HEK293 (cell line): Measurements from ENCODE around the gene PTPN12.

Source experiments
- CTCF ChIA-PET: fragments of 350-600 bp; formaldehyde crosslinking; extraction: SDS; loops from one replicate; lab custom pipeline; 2021; ENCODE audit warnings: antibody characterized with exemption; lab: Yijun Ruan, JAX
- POLR2A ChIA-PET: fragments of 300-600 bp; formaldehyde crosslinking; extraction: SDS; loops from one replicate; lab custom pipeline; 2020; ENCODE audit warnings: antibody characterized with exemption, inconsistent platforms; lab: Yijun Ruan, JAX
- H3K27ac ChIP-seq: fragments of 200-500 bp; sonication (Bioruptor generic); 2 replicates; pipeline ENCODE4 v1.5.1; 2014; ENCODE audit warnings: low read depth, low read length, control low read depth, inconsistent platforms; ENCODE audit errors: extremely low read depth
- H3K36me3 ChIP-seq, 2 experiments: fragments of 200-500 bp in 1 of 2; sonication (Bioruptor generic) in 1 of 2; 1 replicate in 1 of 2; 2 replicates in 1 of 2; pipeline ENCODE4 v1.5.1; 2014 to 2017; ENCODE audit warnings: inconsistent platforms in 2 of 2, low read length in 2 of 2; ENCODE audit not compliant: control insufficient read depth in 2 of 2, insufficient read depth in 1 of 2
- H3K4me1 ChIP-seq: fragments of 200-500 bp; sonication (Bioruptor generic); 2 replicates; pipeline ENCODE4 v1.5.1; 2014; ENCODE audit warnings: mild to moderate bottlenecking, low read length, inconsistent platforms; ENCODE audit not compliant: control insufficient read depth, insufficient read depth
- H3K4me3 ChIP-seq: 2 replicates; pipeline ENCODE4 v1.5.1; 2011; ENCODE audit warnings: low read depth, mild to moderate bottlenecking, control low read depth, low read length, moderate library complexity
- H3K9me3 ChIP-seq: fragments of 200-500 bp; sonication (Bioruptor generic); 2 replicates; pipeline ENCODE4 v1.5.1; 2014; ENCODE audit warnings: low read depth, low read length, inconsistent platforms; ENCODE audit not compliant: control insufficient read depth, insufficient read depth
- BCL6B ChIP-seq: fragments of 450-650 bp; formaldehyde crosslinking; IDR thresholded peaks from 2 replicates; pipeline ENCODE4 v1.5.1; 2017; ENCODE audit warnings: missing biosample characterization, missing genetic modification characterization
- FEZF1 ChIP-seq: fragments of 450-650 bp; formaldehyde crosslinking; IDR thresholded peaks from 2 replicates; pipeline ENCODE4 v1.5.1; 2016; ENCODE audit warnings: missing biosample characterization, missing genetic modification characterization
- GLIS1 ChIP-seq: fragments of 450-650 bp; formaldehyde crosslinking; IDR thresholded peaks from 2 replicates; pipeline ENCODE4 v1.5.1; 2016; ENCODE audit warnings: missing biosample characterization, missing genetic modification characterization
- INSM2 ChIP-seq: fragments of 450-650 bp; formaldehyde crosslinking; IDR thresholded peaks from 2 replicates; pipeline ENCODE4 v1.5.1; 2016; ENCODE audit warnings: missing biosample characterization, missing genetic modification characterization
- OSR2 ChIP-seq: fragments of 450-650 bp; formaldehyde crosslinking; IDR thresholded peaks from 2 replicates; pipeline ENCODE4 v1.5.1; 2016; ENCODE audit warnings: missing biosample characterization, missing genetic modification characterization
- PBX3 ChIP-seq: sonication (generic); formaldehyde crosslinking; IDR thresholded peaks from 2 replicates; pipeline ENCODE4 v1.8.1; 2022; ENCODE audit warnings: mild to moderate bottlenecking, moderate library complexity, missing genetic modification reagents
- PRDM4 ChIP-seq: fragments of 450-650 bp; formaldehyde crosslinking; IDR thresholded peaks from 2 replicates; pipeline ENCODE4 v1.5.1; 2017; ENCODE audit warnings: missing biosample characterization, missing genetic modification characterization
- ZBTB17 ChIP-seq: fragments of 450-650 bp; formaldehyde crosslinking; IDR thresholded peaks from 2 replicates; pipeline ENCODE4 v1.5.1; 2016; ENCODE audit warnings: missing biosample characterization, missing genetic modification characterization
- ZNF10 ChIP-seq: fragments of 450-650 bp; formaldehyde crosslinking; IDR thresholded peaks from 2 replicates; pipeline ENCODE4 v1.5.1; 2017; ENCODE audit warnings: missing biosample characterization, missing genetic modification characterization
- ZNF335 ChIP-seq: fragments of 450-650 bp; formaldehyde crosslinking; conservative IDR thresholded peaks from 2 replicates; pipeline ENCODE4 v1.5.1; 2016; ENCODE audit warnings: missing biosample characterization, missing genetic modification characterization
- ZNF350 ChIP-seq: fragments of 450-650 bp; formaldehyde crosslinking; IDR thresholded peaks from 2 replicates; pipeline ENCODE4 v1.5.0; 2017; ENCODE audit warnings: missing biosample characterization, mild to moderate bottlenecking, missing genetic modification characterization
- ZNF501 ChIP-seq: fragments of 450-650 bp; formaldehyde crosslinking; IDR thresholded peaks from 2 replicates; pipeline ENCODE4 v1.5.1; 2016; ENCODE audit warnings: missing biosample characterization, missing genetic modification characterization
- ZNF629 ChIP-seq: fragments of 450-650 bp; formaldehyde crosslinking; IDR thresholded peaks from 2 replicates; pipeline ENCODE4 v1.5.1; 2017; ENCODE audit warnings: missing biosample characterization, missing genetic modification characterization
- ZNF791 ChIP-seq: fragments of 450-650 bp; formaldehyde crosslinking; IDR thresholded peaks from 2 replicates; pipeline ENCODE4 v1.5.1; 2016; ENCODE audit warnings: missing biosample characterization, missing genetic modification characterization

Gene PTPN12

GRCh38 chr7:77680266-77680665, 143.2 kb downstream of the PTPN12 start (continued):
- no peak for TF ChIP-seq BCL6B (tag by site-specific recombination)
- TF ChIP-seq, all 188 proteins: peak for 0

GRCh38 chr7:77684030-77684429, 146.9 kb downstream of the PTPN12 start:
- ChIA-PET CTCF (interaction anchor here (0.5 to 1.0 kb wide), 3 partner anchors 12 to 76 kb away, joined by 3 to 6 read pairs (median 5); partner anchors contain the start of gene RSBN1L), POLR2A (no interaction called here)
- peaks cover 20% of the 10 kb centered on the region for H3K4me1 ChIP-seq
- H3K27ac ChIP-seq: no peak overlapping the region
- H3K9me3 ChIP-seq: no peaks in the 10 kb centered on the region
- no peak overlapping the region for H3K4me3 ChIP-seq
- TF ChIP-seq PBX3 (CRISPR knock-in tag) (no peak), INSM2 (tag by site-specific recombination) (0 out of 2 replicates have a peak, but pooled peaks have one; percentile 31), OSR2 (peak; percentile 89), ZNF629 (tag by site-specific recombination) (0 out of 2 replicates have a peak, but pooled peaks have one; percentile 38), ZBTB17 (peak; percentile 30; the same call in 1 of the 2 replicates), GLIS1 (tag by site-specific recombination) (peak; percentile 51), PRDM4 (tag by site-specific recombination) (no peak), ZNF10 (peak; percentile 71; the same call in 1 of the 2 replicates)
- H3K36me3 ChIP-seq: peaks cover 8 to 18% of the 10 kb centered on the region in 2 experiments; a peak in 2 of 3 replicates

GRCh38 chr7:77685233-77685632, 148.1 kb downstream of the PTPN12 start:
- Histone ChIP-seq H3K4me3 (no peak overlapping the region), H3K36me3 (peaks cover 8 to 18% of the 10 kb centered on the region in 2 experiments; a peak in 2 of 3 replicates), H3K4me1 (peaks cover 20% of the 10 kb centered on the region), H3K27ac (no peak overlapping the region), H3K9me3 (no peaks in the 10 kb centered on the region)
- CTCF ChIA-PET: interaction anchor here (1.0 kb wide), 1 partner anchor 11 kb away, joined by 5 read pairs; the partner anchor contains the start of gene RSBN1L
- POLR2A ChIA-PET: no interaction called here
- TF ChIP-seq ZNF501 (tag by site-specific recombination) (no peak), ZNF791 (tag by site-specific recombination) (no peak), ZNF335 (tag by site-specific recombination) (no peak), ZNF350 (tag by site-specific recombination) (no peak), FEZF1 (0 out of 2 replicates have a peak, but pooled peaks have one; percentile 15)
